GM12872 (cell line): ENCODE measurements around the gene SMIM13.

Experiments used
- CTCF ChIP-seq: IDR thresholded peaks from 3 replicates; pipeline ENCODE4 v1.5.1; 2011; ENCODE audit warnings: low read depth, mild to moderate bottlenecking, low read length, moderate library complexity; ENCODE audit not compliant: insufficient read depth

SMIM13 gene

GRCh38 chr6:11093626-11094410 lies at the start of gene SMIM13:
TSS of gene SMIM13 (plus strand) at chr6:11093834. CDS start at chr6:11094314, 480 bp downstream.
- TF ChIP-seq CTCF, result peak; percentile 45

- peak; percentile 64; the same call in 2 of the 3 replicates for TF ChIP-seq CTCF
Measured at GRCh38 chr6:11043961-11044711, 49.5 kb upstream of the SMIM13 start, which contains the start of gene ELOVL2. TSS of gene ELOVL2 (minus strand) at chr6:11044305. CDS start at chr6:11044230, 75 bp downstream.

- TF ChIP-seq CTCF, result no peak
Measured at GRCh38 chr6:11044712-11045167, 48.9 kb upstream of the SMIM13 start.

- TF ChIP-seq CTCF, result no peak
Measured at GRCh38 chr6:11050731-11051130, 42.9 kb upstream of the SMIM13 start.

GRCh38 chr6:11053307-11053706 lies 40.3 kb upstream of the SMIM13 start:
- TF ChIP-seq CTCF, result no peak

GRCh38 chr6:11054722-11055121 lies 38.9 kb upstream of the SMIM13 start:
- no peak for TF ChIP-seq CTCF

- TF ChIP-seq CTCF, result no peak
Measured at GRCh38 chr6:11055127-11055627, 38.5 kb upstream of the SMIM13 start.
